KMS-11 (cell line): ENCODE results near the gene DNAAF1.

Experiments used
- H2AFZ ChIP-seq: fragments of 200-600 bp; sonication (generic); 2 replicates; pipeline ENCODE4 v1.6.1; 2016; ENCODE audit warnings: antibody characterized with exemption, mixed run types, low read depth
- H3K27ac ChIP-seq: fragments of 200-600 bp; sonication (generic); 2 replicates; pipeline ENCODE4 v1.6.1; 2016; ENCODE audit warnings: mild to moderate bottlenecking, mixed run types
- H3K27me3 ChIP-seq: fragments of 200-600 bp; sonication (generic); 2 replicates; pipeline ENCODE4 v1.6.1; 2017; ENCODE audit warnings: mild to moderate bottlenecking, low read depth, mixed run types, moderate library complexity; ENCODE audit not compliant: insufficient read depth
- H3K36me3 ChIP-seq: fragments of 200-600 bp; sonication (generic); 2 replicates; pipeline ENCODE4 v1.6.1; 2017; ENCODE audit warnings: mild to moderate bottlenecking, mixed run types; ENCODE audit not compliant: insufficient read depth
- H3K4me1 ChIP-seq: fragments of 200-600 bp; sonication (generic); 2 replicates; pipeline ENCODE4 v1.6.1; 2016; ENCODE audit warnings: mild to moderate bottlenecking, low read depth, mixed run types; ENCODE audit not compliant: poor library complexity, severe bottlenecking
- H3K4me2 ChIP-seq: fragments of 200-600 bp; sonication (generic); 2 replicates; pipeline ENCODE4 v1.7.0; 2016; ENCODE audit warnings: mild to moderate bottlenecking, mixed run types
- H3K4me3 ChIP-seq: fragments of 200-600 bp; sonication (generic); IDR thresholded peaks from 2 replicates; pipeline ENCODE4 v1.6.1; 2017; ENCODE audit warnings: low read depth, low read length, mixed read lengths; ENCODE audit not compliant: insufficient read depth
- H3K79me2 ChIP-seq: fragments of 200-600 bp; sonication (generic); 2 replicates; pipeline ENCODE4 v1.6.1; 2016; ENCODE audit warnings: low read depth, mixed run types; ENCODE audit not compliant: insufficient read depth
- H3K9ac ChIP-seq: fragments of 200-600 bp; sonication (generic); 2 replicates; pipeline ENCODE4 v1.6.1; 2016; ENCODE audit warnings: mild to moderate bottlenecking, mixed run types
- H4K20me1 ChIP-seq: fragments of 200-600 bp; sonication (generic); 2 replicates; pipeline ENCODE4 v1.6.1; 2016; ENCODE audit warnings: mild to moderate bottlenecking, mixed run types; ENCODE audit not compliant: insufficient read depth
- CTCF ChIP-seq: fragments of 200-600 bp; sonication (generic); conservative IDR thresholded peaks from 2 replicates; pipeline ENCODE4 v1.6.1; 2017; ENCODE audit warnings: low read depth, mild to moderate bottlenecking, antibody characterized with exemption, low read length, moderate library complexity, mixed read lengths

Gene DNAAF1

GRCh38 chr16:84178146-84178765 is 33.1 kb downstream of the DNAAF1 start:
- no peaks in the 10 kb centered on the region for H3K27me3 ChIP-seq
- H3K79me2 ChIP-seq = no peaks in the 10 kb centered on the region
- no peak for TF ChIP-seq CTCF
- no peaks in the 10 kb centered on the region for H4K20me1 ChIP-seq
- no peak overlapping the region for H3K4me3 ChIP-seq
- H3K4me1 ChIP-seq = peaks cover 16% of the 10 kb centered on the region
- no peak overlapping the region for H2AFZ ChIP-seq
- no peak overlapping the region for H3K4me2 ChIP-seq
- no peak overlapping the region for H3K9ac ChIP-seq
- H3K27ac ChIP-seq = no peak overlapping the region
- H3K36me3 ChIP-seq = no peaks in the 10 kb centered on the region

GRCh38 chr16:84178892-84179611 is 33.9 kb downstream of the DNAAF1 start:
- Histone ChIP-seq H3K27ac (no peak overlapping the region), H3K4me3 (no peak overlapping the region), H4K20me1 (no peaks in the 10 kb centered on the region), H3K9ac (no peak overlapping the region), H3K27me3 (no peaks in the 10 kb centered on the region), H3K4me2 (no peak overlapping the region), H2AFZ (no peak overlapping the region), H3K79me2 (no peaks in the 10 kb centered on the region), H3K4me1 (peaks cover 16% of the 10 kb centered on the region), H3K36me3 (no peaks in the 10 kb centered on the region)
- TF ChIP-seq CTCF = no peak

GRCh38 chr16:84179612-84180320 is 34.7 kb downstream of the DNAAF1 start:
- no peaks in the 10 kb centered on the region for H3K27me3 ChIP-seq
- no peak overlapping the region for H2AFZ ChIP-seq
- no peaks in the 10 kb centered on the region for H4K20me1 ChIP-seq
- no peak overlapping the region for H3K4me3 ChIP-seq
- H3K36me3 ChIP-seq = no peaks in the 10 kb centered on the region
- H3K4me2 ChIP-seq = no peak overlapping the region
- H3K4me1 ChIP-seq = peaks cover 13% of the 10 kb centered on the region
- no peaks in the 10 kb centered on the region for H3K79me2 ChIP-seq
- H3K27ac ChIP-seq = no peak overlapping the region
- H3K9ac ChIP-seq = no peak overlapping the region
- TF ChIP-seq CTCF = no peak

GRCh38 chr16:84180519-84181140 is 35.5 kb downstream of the DNAAF1 start:
- Histone ChIP-seq H3K27me3 (no peaks in the 10 kb centered on the region), H3K79me2 (peaks cover 8% of the 10 kb centered on the region; the same call in 1 of the 2 replicates), H2AFZ (no peak overlapping the region), H3K27ac (no peak overlapping the region), H3K4me2 (no peak overlapping the region), H3K36me3 (no peaks in the 10 kb centered on the region), H3K9ac (no peak overlapping the region), H3K4me3 (no peak overlapping the region), H4K20me1 (no peaks in the 10 kb centered on the region), H3K4me1 (peaks cover 5% of the 10 kb centered on the region)
- TF ChIP-seq CTCF = no peak
